ENCODE results near the gene PPP1R1C.

DNA sequence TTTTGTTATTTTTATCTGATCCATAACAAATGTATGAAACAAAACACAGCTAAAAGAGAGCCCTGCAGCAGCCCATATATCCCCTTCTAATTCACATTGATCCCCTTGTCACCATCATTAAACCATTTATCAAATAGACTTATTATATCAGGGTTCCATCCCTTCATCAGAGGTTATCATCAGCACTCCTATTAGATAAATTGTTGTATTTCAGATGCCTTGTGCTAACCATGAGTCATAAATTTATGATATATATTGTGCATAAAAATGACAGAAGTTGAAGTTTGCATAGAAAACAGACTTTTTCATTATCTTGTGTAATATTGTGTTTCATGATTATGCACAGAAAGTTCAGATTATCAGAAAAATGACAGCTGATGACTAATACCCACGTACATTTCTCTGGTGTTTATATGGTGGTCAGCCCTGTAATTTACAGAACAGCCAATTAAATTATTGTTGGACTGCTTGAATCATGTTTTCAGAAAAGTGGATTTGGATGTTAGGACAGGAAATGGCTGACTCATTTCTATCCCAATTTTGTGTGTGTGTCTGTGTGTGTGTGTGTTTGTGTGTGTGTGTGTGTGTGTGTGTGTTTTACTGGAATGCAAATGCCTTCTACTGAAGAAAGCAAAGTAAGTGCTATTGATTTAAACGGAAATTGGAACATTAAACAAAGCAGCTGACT lies 80.9 kb downstream of the PPP1R1C start:
- TF ChIP-seq, protein P1, sequence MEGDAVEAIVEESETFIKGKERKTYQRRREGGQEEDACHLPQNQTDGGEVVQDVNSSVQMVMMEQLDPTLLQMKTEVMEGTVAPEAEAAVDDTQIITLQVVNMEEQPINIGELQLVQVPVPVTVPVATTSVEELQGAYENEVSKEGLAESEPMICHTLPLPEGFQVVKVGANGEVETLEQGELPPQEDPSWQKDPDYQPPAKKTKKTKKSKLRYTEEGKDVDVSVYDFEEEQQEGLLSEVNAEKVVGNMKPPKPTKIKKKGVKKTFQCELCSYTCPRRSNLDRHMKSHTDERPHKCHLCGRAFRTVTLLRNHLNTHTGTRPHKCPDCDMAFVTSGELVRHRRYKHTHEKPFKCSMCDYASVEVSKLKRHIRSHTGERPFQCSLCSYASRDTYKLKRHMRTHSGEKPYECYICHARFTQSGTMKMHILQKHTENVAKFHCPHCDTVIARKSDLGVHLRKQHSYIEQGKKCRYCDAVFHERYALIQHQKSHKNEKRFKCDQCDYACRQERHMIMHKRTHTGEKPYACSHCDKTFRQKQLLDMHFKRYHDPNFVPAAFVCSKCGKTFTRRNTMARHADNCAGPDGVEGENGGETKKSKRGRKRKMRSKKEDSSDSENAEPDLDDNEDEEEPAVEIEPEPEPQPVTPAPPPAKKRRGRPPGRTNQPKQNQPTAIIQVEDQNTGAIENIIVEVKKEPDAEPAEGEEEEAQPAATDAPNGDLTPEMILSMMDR (IDR thresholded peaks at IDR 0.05) = no peak
- TF ChIP-seq POLR2A (IDR thresholded peaks at IDR 0.05; ENCODE audit: low read depth) (no peak), EP300 (IDR thresholded peaks at IDR 0.05) (no peak), POLR2AphosphoS5 (IDR thresholded peaks at IDR 0.05) (no peak)

Data from esophagus muscularis mucosa (tissue), 4 donors.